ENCODE data around the gene DEK.

- TF ChIP-seq CTCF (IDR thresholded peaks at IDR 0.05; ENCODE audit: low read length): no peak
- TF ChIP-seq EZH2 (IDR thresholded peaks at IDR 0.05; ENCODE audit: borderline replicate concordance, low read length): no peak
These were observed 43.9 kb upstream of the DEK start for GRCh38 chr6:18308070-18308735.

Data from OCI-LY1 (cell line).